Endodermal cell (in vitro differentiated cells): ENCODE results near the gene NBAS. TPM values are rescaled to one million over a fixed set of nuclear protein-coding genes. Genes with fewer than 3 reads are reported as not detected.

Experiments
- DNase-seq: peaks from one replicate; pipeline ENCODE4 v3.0.0-alpha.2; 2017
- H3K27ac ChIP-seq: 2 replicates; pipeline ENCODE4 v1.5.1; 2013; ENCODE audit warnings: mild to moderate bottlenecking, low read depth, low read length, moderate library complexity
- H3K27me3 ChIP-seq: 2 replicates; pipeline ENCODE4 v1.6.1; 2013; ENCODE audit warnings: mild to moderate bottlenecking, low read length, moderate library complexity; ENCODE audit not compliant: insufficient read depth, control insufficient read depth, poor library complexity, severe bottlenecking
- H3K36me3 ChIP-seq: 2 replicates; pipeline ENCODE4 v1.7.0; 2013; ENCODE audit warnings: mild to moderate bottlenecking, low read length, moderate library complexity; ENCODE audit not compliant: control insufficient read depth, insufficient read depth
- H3K4me1 ChIP-seq: one replicate; pipeline ENCODE4 v1.7.0; 2013; ENCODE audit warnings: low read length; ENCODE audit not compliant: control insufficient read depth, insufficient read depth
- H3K4me3 ChIP-seq: 2 replicates; pipeline ENCODE4 v1.5.1; 2013; ENCODE audit warnings: mild to moderate bottlenecking, low read length, moderate library complexity
- H3K9ac ChIP-seq: 2 replicates; pipeline ENCODE4 v1.6.1; 2013; ENCODE audit warnings: mild to moderate bottlenecking, low read length, moderate library complexity; ENCODE audit not compliant: poor library complexity, severe bottlenecking; ENCODE audit errors: extremely low read depth
- H3K9me3 ChIP-seq: 2 replicates; pipeline ENCODE4 v1.6.1; 2013; ENCODE audit warnings: mild to moderate bottlenecking, low read length, moderate library complexity; ENCODE audit not compliant: control insufficient read depth
- H3K27ac Mint-ChIP-seq: 2 replicates; pipeline ENCODE4 v1.8.0; 2020; ENCODE audit warnings: mixed read lengths
- H3K27me3 Mint-ChIP-seq: 2 replicates; pipeline ENCODE4 v1.8.0; 2021; ENCODE audit warnings: mild to moderate bottlenecking, mixed read lengths; ENCODE audit not compliant: insufficient read depth
- H3K36me3 Mint-ChIP-seq: 2 replicates; pipeline ENCODE4 v1.8.0; 2020; ENCODE audit warnings: low read depth, mixed read lengths
- H3K4me1 Mint-ChIP-seq: 2 replicates; pipeline ENCODE4 v1.8.0; 2020; ENCODE audit warnings: mixed read lengths
- H3K4me3 Mint-ChIP-seq: 2 replicates; pipeline ENCODE4 v1.8.0; 2020; ENCODE audit warnings: mild to moderate bottlenecking, moderate library complexity, mixed read lengths
- H3K9me3 Mint-ChIP-seq: 2 replicates; pipeline ENCODE4 v1.8.0; 2020; ENCODE audit warnings: mild to moderate bottlenecking, mixed read lengths
- WGBS, 2 experiments: methylation state at CpG; one replicate each; pipeline versions ENCODE4 v1.1.5 to v1.1.7; 2013; ENCODE audit warnings: missing lambda C conversion rate in 2 of 2, mixed read lengths in 1 of 2; ENCODE audit not compliant: insufficient coverage in 1 of 2, insufficient read length in 1 of 2; 5-methylcytosine and 5-hydroxymethylcytosine counted together
- total RNA-seq, 2 donors: library from RNA; stranded (reverse); fragmentation: NEBNext Ultra II Directional in 1 of 2; extraction: Animal tissue kit (Norgen Biotek cat#: 25700) in 1 of 2; gene quantifications; 2 replicates in 1 of 2; 3 replicates in 1 of 2; pipeline ENCODE4 v1.2.1, GENCODE V29; 2021
- TF ChIP-seq, protein P1 (sequence below): fragments of 200-600 bp; sonication (generic); conservative IDR thresholded peaks from 2 replicates; pipeline ENCODE4 v1.5.0; 2021; ENCODE audit warnings: antibody characterized with exemption, mild to moderate bottlenecking

The NBAS gene
- total RNA-seq, 2 donors from 2014 or later = 47.4 to 54.7 TPM

DNA sequence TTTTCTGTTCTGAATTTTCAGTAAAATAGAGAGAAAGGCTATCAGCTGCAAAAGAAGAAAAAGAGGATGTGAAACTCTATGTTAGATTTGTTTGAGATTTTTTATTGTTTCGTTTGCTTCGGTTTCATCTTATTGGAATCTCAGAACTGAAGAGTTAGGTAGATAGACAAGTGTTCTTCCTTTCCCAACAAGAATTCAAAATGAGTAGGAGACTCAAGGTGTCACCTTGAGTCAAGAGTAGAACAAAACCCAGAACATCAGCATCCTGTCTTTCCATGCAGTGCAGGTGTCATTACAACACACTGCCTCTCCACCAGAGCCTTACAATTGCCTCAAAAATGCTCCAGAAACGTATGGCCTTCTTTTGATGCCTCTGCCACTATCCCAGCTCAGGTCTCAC is 21.1 kb downstream of the NBAS start:
- no peak for DNase-seq
- no peaks in the 10 kb centered on the region for H3K4me1 ChIP-seq
- no peaks in the 10 kb centered on the region for H3K27me3 ChIP-seq
- H3K9ac ChIP-seq = no peak overlapping the region
- H3K9me3 Mint-ChIP-seq = peaks cover 7% of the 10 kb centered on the region
- H3K4me3 Mint-ChIP-seq = no peak overlapping the region
- peaks cover 44% of the 10 kb centered on the region for H3K36me3 Mint-ChIP-seq
- no peak overlapping the region for H3K27ac ChIP-seq
- H3K9me3 ChIP-seq = peaks cover 4% of the 10 kb centered on the region
- H3K4me3 ChIP-seq = no peak overlapping the region
- peaks cover 6% of the 10 kb centered on the region for H3K36me3 ChIP-seq
- WGBS, 2 experiments = 80 to 94% methylated on average over 1 to 3 of the region's 3 CpGs
- H3K27ac Mint-ChIP-seq = no peak overlapping the region
- peaks cover 3% of the 10 kb centered on the region for H3K4me1 Mint-ChIP-seq
- TF ChIP-seq, protein P1, sequence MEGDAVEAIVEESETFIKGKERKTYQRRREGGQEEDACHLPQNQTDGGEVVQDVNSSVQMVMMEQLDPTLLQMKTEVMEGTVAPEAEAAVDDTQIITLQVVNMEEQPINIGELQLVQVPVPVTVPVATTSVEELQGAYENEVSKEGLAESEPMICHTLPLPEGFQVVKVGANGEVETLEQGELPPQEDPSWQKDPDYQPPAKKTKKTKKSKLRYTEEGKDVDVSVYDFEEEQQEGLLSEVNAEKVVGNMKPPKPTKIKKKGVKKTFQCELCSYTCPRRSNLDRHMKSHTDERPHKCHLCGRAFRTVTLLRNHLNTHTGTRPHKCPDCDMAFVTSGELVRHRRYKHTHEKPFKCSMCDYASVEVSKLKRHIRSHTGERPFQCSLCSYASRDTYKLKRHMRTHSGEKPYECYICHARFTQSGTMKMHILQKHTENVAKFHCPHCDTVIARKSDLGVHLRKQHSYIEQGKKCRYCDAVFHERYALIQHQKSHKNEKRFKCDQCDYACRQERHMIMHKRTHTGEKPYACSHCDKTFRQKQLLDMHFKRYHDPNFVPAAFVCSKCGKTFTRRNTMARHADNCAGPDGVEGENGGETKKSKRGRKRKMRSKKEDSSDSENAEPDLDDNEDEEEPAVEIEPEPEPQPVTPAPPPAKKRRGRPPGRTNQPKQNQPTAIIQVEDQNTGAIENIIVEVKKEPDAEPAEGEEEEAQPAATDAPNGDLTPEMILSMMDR = no peak
- H3K27me3 Mint-ChIP-seq = no peaks in the 10 kb centered on the region

DNA sequence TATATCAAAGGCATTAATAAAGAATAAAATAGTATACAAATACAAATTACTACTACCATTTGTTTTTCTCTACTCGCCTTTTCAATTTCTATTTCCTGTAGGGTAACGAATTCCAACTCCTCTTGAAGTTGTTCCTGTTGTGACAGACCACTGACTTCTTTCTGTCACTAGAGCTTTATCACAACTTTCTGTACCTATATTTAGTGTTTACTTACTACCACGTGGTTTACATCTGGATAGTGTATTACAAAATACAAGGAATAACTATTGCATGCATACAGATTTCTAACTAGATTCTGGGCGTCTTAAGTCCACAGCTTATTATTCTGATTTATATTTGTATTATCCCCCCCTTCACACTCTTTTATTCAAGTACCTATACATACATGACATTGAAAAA is 22.3 kb downstream of the NBAS start:
- no peaks in the 10 kb centered on the region for H3K4me1 ChIP-seq
- H3K9ac ChIP-seq = no peak overlapping the region
- TF ChIP-seq, protein P1 = no peak
- H3K4me3 ChIP-seq = no peak overlapping the region
- Mint-ChIP-seq H3K9me3 (peaks cover 7% of the 10 kb centered on the region), H3K27me3 (no peaks in the 10 kb centered on the region), H3K4me1 (peaks cover 3% of the 10 kb centered on the region), H3K4me3 (no peak overlapping the region), H3K36me3 (peaks cover 46% of the 10 kb centered on the region), H3K27ac (no peak overlapping the region)
- H3K27ac ChIP-seq = no peak overlapping the region
- peaks cover 4% of the 10 kb centered on the region for H3K9me3 ChIP-seq
- WGBS, 2 experiments = 86 to 94% methylated on average over 2 to 4 of the region's 4 CpGs
- H3K36me3 ChIP-seq = peaks cover 12% of the 10 kb centered on the region
- no peaks in the 10 kb centered on the region for H3K27me3 ChIP-seq
- no peak for DNase-seq

DNA sequence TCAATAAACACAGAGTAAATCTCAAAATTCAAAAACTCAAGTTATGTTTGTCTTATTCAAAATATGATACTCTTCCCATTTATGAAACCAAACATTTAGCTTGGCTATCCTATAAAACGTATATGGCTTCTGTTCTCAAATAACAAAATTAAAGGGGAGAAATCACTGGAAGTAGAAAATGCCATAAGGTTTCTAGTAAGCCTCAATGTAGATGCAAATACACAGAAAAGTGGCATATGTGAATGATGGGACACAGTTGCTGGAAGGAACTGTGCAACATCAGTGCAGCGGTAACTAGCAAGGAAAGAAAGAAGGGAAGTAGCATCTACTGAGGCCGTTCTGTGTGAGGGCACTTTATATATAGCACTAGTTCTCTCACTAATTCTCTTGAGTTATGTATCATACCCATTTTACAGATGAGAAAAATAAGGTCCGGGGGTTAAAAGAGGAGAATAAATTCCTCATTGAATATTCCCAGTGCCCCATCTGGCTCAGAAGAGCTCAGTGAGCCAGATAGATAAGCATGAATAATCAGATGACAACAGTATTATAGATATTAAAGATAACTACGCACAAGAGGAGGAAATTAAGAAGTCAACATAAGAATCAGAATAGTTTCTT is 27.2 kb downstream of the NBAS start:
- no peaks in the 10 kb centered on the region for H3K27me3 ChIP-seq
- no peak overlapping the region for H3K27ac Mint-ChIP-seq
- H3K9me3 Mint-ChIP-seq = no peaks in the 10 kb centered on the region
- no peak overlapping the region for H3K4me3 ChIP-seq
- TF ChIP-seq, protein P1 = no peak
- peaks cover 27% of the 10 kb centered on the region for H3K36me3 ChIP-seq
- H3K27me3 Mint-ChIP-seq = no peaks in the 10 kb centered on the region
- 92 to 100% methylated on average over 2 to 4 of the region's 5 CpGs for WGBS, 2 experiments
- H3K36me3 Mint-ChIP-seq = peaks cover 60% of the 10 kb centered on the region
- H3K4me3 Mint-ChIP-seq = no peak overlapping the region
- H3K4me1 ChIP-seq = no peaks in the 10 kb centered on the region
- peaks cover 4% of the 10 kb centered on the region for H3K9me3 ChIP-seq
- DNase-seq = no peak
- H3K9ac ChIP-seq = no peak overlapping the region
- peaks cover 2% of the 10 kb centered on the region for H3K4me1 Mint-ChIP-seq
- no peak overlapping the region for H3K27ac ChIP-seq
